ENCODE results near the gene PRKCB.
"Not testable (repeated sequence)": the region's sequence is repeated elsewhere in the genome, so short reads cannot be mapped to it uniquely, and the experiment has no call there.

The PRKCB gene

GRCh38 chr16:23902748-23903414 is 67.1 kb downstream of the PRKCB start:
- DNase-seq (ENCODE audit: low read depth in 3 of 3): no peak

DNA sequence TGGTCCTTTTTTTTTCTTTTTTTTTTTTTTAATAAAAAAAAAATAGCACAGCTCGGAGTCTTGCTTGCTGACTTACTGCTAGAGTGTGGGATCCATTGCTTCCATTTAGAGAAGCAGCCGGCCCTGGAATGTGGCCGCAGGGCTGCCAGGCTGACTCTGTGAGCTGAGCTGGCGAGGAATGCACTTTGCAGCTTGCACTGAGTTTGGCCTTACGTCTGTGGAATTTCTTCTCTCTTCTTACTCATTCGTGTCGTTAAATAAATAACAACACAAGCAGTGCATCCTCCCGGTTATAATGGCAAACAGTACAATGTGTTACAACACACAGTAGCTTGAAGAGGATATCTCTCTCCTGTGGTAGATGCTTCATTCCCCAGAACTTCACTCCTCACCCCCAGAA is 69.2 kb downstream of the PRKCB start:
- no peak for DNase-seq (ENCODE audit: low read depth in 3 of 3)

GRCh38 chr16:23907457-23907902 is 71.7 kb downstream of the PRKCB start:
- no peak for DNase-seq (ENCODE audit: low read depth in 3 of 3)

DNA sequence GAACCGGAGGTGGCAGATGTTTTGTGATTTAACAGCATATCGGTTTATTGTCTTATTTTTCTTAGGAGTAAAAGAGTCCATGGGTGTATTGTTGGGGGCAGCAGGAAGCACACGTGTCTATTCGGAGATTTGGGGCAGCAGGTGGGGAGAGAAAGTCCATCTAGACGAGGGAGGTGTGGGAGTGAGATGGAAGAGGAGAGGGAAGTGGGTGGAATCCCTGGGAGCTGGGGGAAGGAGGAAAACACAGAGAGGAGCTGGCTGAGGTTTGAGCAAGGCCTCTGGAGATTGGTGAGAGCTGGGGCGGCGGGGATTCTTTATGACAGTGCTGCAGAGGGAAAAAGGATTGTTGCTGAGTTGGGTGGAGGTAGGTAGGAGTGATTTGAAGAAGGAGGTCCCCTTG is 72.1 kb downstream of the PRKCB start:
- no peak for DNase-seq (ENCODE audit: low read depth in 3 of 3)

DNA sequence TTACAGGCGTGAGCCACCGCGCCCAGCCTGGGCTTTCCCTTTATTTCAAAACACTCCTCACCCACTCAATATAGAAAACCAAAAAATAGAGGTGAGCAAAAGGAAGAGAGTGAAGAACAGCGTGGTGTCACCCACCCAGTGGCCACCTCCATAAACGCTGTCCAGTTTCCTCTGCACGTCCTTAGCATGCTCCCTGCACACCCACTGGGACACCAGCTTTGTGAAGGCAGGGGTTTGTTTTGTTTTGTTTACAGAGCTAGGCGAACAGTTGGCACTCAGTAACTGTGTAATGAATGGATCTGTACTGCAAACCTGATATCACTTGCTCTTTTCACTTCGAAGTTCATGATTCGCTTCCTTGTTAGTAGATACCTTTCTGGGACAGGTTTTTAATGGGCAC is 73.0 kb downstream of the PRKCB start:
- no peak for DNase-seq (ENCODE audit: low read depth in 3 of 3)

- DNase-seq (ENCODE audit: low read depth in 3 of 3): no peak
Observed at GRCh38 chr16:23909792-23910418, 74.1 kb downstream of the PRKCB start.

DNA sequence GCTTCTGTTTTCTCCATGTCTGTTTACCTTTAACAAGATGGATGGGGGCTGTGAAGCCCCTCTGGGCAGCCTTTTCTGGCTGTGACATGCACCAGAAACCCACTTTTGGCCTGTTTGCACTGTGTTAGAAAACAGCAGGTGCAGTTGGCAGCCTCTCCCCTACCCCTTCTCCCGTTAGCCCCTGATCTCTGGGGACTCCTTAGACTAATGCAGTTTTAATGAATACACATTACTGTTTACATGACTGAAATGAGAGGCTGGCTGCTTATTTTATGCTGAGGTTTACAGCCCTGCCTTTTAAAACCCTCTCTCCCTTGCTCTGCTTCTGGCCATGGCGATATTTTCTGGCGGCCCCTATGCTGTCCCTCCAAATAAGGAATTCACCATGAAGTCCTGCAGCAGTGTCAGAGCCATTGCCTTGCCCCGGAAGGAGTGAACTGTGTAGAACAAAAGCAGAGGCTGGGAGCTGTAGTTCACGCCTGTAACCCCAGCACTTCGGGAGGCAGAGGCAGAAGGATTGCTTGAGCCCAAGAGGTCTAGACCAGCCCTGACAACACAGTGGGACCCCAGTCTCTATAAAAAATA is 79.3 kb downstream of the PRKCB start:
- DNase-seq (ENCODE audit: low read depth in 3 of 3): no peak

DNA sequence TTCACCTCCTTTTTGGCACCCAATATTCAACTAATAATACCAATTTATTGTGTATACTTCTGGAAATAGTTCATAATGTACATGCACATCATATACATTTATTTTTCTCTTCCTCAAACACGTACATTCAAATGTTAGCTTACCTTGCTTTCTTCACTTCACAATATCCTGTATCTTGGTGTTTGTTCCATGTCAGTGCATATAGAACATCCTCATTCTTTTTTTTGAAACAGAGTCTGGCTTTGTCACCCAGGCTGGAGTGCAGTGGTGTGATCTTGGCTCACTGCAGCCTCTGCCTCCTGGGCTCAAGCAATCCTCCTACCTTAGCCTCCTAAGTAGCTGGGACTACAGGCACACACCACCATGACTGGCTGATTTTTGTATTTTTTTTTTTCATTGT is 80.8 kb downstream of the PRKCB start:
- not testable (repeated sequence) for DNase-seq (ENCODE audit: low read depth in 3 of 3)

DNA sequence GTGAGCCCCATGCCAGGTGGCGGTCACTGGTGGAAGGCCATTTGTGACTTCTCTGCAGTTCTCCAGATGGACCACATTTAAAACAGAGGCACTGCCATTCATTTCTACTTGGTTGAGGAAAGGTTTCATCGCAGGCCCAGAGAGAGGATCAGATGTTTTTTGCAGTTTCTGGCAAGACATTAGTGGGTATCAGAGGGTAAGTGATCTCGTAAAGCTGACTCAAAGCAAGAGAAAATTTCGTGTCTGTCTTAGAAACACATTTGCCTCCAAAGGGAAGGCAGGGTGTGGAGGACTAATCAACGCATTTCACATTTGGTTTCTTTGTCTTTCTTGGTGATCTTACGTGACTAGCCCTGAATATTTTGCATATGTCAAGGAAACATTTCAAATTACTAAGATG is 81.8 kb downstream of the PRKCB start:
- no peak for DNase-seq (ENCODE audit: low read depth in 3 of 3)

GRCh38 chr16:23920446-23920845 is 84.7 kb downstream of the PRKCB start:
- DNase-seq (ENCODE audit: low read depth in 3 of 3): no peak

DNA sequence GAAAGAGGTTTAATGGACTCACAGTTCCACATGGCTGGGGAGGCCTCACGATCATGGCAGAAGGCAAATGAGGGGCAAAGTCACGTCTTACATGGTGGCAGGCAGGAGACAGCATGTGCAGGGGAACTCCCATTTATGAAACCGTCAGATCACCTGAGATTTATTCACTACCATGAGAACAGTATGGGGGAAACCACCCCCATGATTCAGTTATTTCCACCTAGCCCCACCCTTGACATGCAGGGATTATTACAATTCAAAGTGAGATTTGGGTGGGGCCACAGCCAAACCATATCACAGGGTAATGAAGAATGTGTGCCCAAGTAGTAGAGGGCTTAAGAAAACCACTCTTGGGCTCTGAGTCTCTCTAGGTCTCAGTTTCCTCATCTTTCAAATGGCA is 85.1 kb downstream of the PRKCB start:
- DNase-seq (ENCODE audit: low read depth in 3 of 3): peak in 1 of 3 experiments; percentile 9

DNA sequence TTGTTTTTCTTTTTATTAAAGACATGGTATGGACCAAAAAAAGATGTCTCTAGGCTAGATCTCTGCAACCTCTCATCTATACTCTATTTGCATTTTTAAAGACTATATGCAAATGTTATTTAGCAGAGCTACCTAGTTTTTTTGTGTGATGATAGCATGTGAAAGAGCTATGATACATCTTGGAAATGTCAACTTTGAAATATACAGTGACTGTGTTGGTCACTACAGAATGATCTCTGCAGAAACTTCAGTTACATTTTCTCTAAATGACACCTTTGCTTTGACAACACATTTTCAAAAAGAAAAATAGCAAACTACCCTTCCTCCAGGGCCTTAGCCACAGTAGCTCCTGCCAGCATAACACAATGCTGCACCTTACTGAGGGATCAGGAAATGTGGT is 86.6 kb downstream of the PRKCB start:
- DNase-seq (ENCODE audit: low read depth in 3 of 3): no peak

GRCh38 chr16:23924128-23924527 is 88.3 kb downstream of the PRKCB start:
- no peak for DNase-seq (ENCODE audit: low read depth in 3 of 3)

DNA sequence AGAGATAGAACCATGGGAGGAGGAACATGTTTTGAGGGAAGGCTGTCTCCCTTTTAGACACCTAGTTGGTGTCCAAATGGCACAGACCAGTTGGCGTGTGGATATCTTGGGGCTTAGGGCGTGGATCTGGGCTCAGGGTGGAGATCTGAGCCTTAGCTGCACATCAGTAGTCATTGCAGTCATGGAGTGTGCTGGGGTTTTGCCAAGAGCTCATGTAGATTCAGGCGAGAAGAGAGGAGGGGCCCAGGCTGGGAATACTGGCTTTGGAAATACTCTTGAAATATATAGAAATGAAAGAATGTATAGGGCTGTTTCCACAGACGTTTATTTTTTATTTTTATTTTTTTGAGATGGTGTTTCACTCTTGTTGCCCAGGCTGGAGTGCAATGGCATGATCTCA is 92.0 kb downstream of the PRKCB start:
- DNase-seq (ENCODE audit: low read depth in 3 of 3): no peak

- no peak for DNase-seq (ENCODE audit: low read depth in 3 of 3)
Observed at GRCh38 chr16:23929237-23929636, 93.5 kb downstream of the PRKCB start.

DNA sequence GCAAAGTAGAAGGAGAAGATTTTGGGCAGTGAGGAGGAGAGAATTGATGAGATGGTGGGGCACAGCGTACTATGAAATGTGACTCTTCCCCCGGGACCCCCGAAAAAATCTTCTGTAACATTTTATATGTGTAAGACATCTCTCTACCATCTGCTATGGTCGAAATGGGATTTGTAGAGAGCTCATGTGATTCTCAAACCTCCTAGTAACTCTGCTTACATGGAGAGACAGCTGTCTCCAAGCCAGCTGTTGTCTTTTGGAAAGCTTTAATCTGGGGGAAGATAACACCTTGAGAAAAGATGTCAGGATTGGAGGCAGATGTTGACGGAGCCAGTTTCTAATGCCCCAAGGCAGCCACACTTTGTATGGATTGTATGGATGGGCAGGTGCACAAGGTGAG is 94.1 kb downstream of the PRKCB start:
- DNase-seq (ENCODE audit: low read depth in 3 of 3): no peak

- DNase-seq (ENCODE audit: low read depth in 3 of 3): no peak
Observed at GRCh38 chr16:23930791-23931190, 95.0 kb downstream of the PRKCB start.

GRCh38 chr16:23931199-23931598 is 95.4 kb downstream of the PRKCB start:
- DNase-seq (ENCODE audit: low read depth in 3 of 3): no peak

- DNase-seq (ENCODE audit: low read depth in 3 of 3): not testable (repeated sequence)
Observed at GRCh38 chr16:23933650-23934049, 97.9 kb downstream of the PRKCB start.

DNA sequence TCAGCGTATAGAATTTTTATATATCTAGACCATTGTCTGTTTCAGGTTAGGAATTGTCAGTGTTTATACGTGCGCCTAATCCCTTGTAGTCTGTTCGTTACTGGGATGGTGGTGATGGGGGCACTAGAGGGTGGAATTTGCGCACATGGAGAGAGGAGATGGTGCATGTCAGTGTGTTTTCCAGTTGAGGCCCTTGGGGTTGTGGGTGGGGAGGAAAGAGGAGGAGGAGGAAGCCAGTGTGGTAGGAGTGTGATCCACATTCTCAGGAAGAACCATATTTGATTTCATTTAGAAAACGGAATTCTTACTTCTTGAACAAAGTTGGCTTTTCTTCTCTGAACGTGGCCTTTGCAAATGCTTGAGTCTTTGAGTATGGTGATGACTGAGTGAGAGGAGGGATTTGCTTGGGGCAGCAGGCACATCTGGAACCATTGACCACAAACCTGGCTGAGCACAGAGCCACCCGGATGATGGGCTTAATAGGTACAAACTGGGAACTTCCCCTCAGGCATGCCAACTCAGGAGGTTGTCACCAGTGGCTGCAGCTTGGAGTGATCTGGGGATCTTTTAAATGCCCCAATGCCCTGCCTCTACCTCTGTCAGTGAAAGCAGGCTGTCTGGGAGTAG is 98.9 kb downstream of the PRKCB start:
- DNase-seq (ENCODE audit: low read depth in 3 of 3): no peak

- DNase-seq (ENCODE audit: low read depth in 3 of 3): no peak
Observed at GRCh38 chr16:23940111-23940510, 104.3 kb downstream of the PRKCB start.

DNA sequence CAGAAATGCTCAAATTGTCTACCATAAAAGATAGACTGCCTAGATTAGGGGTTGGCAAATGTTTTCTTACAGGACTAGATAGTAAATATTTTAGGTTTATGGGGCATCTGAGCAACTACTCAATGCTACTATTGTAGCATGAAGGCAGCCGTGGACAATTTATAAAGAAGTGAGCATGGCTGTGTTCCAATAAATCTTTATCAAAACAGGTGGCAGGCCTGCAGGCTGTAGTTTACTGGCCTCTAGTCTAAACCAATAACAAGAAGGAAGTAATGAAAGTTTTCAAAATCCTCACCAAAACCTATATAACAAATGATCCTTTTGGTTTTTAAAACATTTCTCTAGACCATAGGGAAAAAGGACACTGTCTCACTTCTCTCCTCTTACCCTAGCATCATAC is 105.2 kb downstream of the PRKCB start:
- DNase-seq (ENCODE audit: low read depth in 3 of 3): no peak

All from stimulated activated CD4-positive, alpha-beta T cell treated with anti-CD3 and anti-CD28 coated beads, TNF-alpha, amount 100 ng/mL, for 24 hours (primary cell).